ENCODE measurements around the gene EXOC4.
"Not testable (repeated sequence)": the region's sequence is repeated elsewhere in the genome, so short reads cannot be mapped to it uniquely, and the experiment has no call there.

EXOC4 gene

DNA sequence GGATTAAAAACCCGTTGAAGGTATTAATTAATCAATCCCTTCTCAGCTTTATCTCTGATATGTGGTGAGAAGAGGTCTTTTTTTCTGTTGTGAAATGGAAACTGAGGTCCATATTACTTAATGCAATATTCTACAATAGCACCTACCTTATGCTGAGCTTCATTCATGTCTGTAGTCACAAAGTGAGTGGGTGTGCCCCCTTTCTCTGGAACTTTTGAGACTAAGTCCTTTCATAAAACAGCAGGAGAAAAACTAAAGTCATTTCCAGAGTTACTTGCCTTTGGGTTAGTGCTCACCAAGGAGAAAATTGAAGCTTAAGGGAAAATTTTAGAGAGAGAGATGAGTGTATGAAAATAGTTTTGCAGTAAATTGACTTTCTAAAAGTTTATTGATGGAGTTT lies 61.2 kb downstream of the EXOC4 start:
- H3K27ac ChIP-seq: no peak overlapping the region
- TF ChIP-seq ZFX (IDR thresholded peaks at IDR 0.05): no peak
- TF ChIP-seq, protein P1, sequence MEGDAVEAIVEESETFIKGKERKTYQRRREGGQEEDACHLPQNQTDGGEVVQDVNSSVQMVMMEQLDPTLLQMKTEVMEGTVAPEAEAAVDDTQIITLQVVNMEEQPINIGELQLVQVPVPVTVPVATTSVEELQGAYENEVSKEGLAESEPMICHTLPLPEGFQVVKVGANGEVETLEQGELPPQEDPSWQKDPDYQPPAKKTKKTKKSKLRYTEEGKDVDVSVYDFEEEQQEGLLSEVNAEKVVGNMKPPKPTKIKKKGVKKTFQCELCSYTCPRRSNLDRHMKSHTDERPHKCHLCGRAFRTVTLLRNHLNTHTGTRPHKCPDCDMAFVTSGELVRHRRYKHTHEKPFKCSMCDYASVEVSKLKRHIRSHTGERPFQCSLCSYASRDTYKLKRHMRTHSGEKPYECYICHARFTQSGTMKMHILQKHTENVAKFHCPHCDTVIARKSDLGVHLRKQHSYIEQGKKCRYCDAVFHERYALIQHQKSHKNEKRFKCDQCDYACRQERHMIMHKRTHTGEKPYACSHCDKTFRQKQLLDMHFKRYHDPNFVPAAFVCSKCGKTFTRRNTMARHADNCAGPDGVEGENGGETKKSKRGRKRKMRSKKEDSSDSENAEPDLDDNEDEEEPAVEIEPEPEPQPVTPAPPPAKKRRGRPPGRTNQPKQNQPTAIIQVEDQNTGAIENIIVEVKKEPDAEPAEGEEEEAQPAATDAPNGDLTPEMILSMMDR (conservative IDR thresholded peaks at IDR 0.05): no peak

DNA sequence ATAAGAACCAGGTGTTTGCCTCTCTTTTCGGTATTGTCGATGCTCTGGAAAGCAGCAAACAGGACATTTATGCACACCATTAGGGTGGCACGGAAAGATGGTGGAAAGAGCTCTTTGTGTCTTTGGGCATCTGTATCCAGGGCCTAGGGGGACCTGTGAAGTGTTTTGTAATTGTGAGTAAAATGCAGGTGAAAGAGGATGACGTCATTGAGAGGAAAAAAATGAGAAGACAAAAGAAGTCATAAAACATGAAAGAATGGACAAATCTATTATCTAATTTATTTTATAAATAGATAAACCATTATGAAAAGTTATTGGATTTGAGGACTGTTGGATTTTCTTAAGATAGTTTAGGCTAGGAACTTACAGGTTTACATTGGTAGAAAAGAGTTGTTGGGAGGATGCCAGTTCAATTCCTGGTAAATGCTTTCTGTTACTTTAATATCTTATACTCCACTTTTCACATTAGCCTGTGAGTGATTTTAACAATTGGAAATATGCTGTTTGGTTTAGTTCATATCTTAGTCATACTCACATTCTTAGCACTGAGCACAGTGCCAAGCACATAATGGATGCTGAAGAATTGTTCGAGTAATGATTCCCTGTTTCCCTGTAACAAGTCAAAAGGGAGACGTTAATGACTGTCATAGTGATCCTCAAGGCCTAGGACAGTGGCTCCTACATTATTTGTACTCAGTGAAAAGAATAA lies 62.6 kb downstream of the EXOC4 start:
- H3K27ac ChIP-seq: no peak overlapping the region
- TF ChIP-seq, protein P1 (conservative IDR thresholded peaks at IDR 0.05): no peak
- TF ChIP-seq ZFX (IDR thresholded peaks at IDR 0.05): no peak

DNA sequence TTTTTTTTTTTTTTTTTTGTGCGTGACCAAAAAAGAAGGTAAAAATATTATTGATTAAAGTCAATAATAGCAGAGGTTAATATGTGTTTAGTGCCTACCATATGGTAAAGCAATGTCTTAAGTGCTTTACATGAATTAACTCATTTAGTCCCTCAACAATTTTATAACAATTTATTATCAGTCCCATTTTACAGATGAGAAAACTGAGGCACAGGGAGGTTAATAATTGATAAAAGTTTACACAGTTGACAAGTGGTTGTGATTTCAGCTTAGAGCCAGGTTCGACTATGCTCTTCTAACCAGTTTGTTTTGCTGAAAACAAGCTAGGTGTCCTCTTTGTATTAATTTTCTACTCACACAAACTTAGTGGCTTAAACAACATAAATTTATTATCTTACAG lies 67.0 kb downstream of the EXOC4 start:
- TF ChIP-seq, protein P1 (conservative IDR thresholded peaks at IDR 0.05): no peak
- no peak for TF ChIP-seq ZFX (IDR thresholded peaks at IDR 0.05)
- H3K27ac ChIP-seq: no peak overlapping the region

DNA sequence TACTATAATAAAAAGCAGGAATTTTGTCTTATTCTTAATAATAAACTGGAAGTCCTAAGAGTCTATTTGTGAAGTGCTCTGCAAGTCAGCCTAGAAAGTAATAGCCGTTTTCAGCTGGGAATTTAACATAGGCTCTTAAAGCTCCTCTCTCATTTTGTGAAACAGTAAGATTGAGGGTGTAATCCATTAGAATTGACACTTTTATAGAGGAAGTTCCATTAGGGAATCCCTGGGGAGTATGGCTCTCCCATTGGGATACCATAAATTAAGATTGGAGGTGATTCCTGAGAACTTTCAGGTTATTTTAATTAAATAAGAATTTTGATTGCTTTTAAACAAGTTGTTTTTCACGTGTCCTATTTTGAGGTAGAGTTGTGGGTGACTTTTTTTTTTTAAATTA lies 68.0 kb downstream of the EXOC4 start:
- H3K27ac ChIP-seq: no peak overlapping the region
- TF ChIP-seq, protein P1 (conservative IDR thresholded peaks at IDR 0.05): no peak
- no peak for TF ChIP-seq ZFX (IDR thresholded peaks at IDR 0.05)

DNA sequence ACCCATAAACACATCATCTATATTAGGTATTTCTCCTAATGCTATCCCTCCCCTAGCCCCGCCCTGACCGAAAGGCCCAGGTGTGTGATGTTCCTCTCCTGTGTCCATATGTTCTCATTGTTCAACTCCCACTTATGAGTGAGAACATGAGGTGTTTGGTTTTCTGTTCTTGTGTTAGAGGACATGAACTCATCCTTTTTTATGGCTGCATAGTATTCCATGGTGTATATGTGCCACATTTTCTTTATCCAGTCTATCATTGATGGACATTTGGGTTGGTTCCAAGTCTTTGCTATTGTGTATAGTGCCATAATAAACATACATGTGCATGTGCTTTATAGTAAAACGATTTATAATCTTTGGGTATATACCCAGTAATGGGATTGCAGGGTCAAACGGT lies 68.5 kb downstream of the EXOC4 start:
- H3K27ac ChIP-seq: not testable (repeated sequence)

DNA sequence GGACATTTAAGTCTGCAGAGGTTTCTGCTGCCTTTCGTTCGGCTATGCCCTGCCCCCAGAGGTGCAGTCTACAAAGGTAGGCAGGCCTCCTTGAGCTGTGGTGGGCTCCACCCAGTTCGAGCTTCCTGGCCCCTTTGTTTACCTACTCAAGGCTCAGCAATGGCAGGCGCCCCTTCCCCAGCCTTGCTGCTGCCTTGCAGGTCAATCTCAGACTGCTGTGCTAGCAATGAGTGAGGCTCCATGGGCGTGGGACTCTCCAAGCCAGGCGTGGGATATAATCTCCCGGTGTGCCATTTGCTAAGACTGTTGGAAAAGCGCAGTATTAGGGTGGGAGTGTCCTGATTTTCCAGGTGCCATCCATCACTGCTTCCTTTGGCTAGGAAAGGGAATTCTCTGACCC lies 73.9 kb downstream of the EXOC4 start:
- not testable (repeated sequence) for H3K27ac ChIP-seq

DNA sequence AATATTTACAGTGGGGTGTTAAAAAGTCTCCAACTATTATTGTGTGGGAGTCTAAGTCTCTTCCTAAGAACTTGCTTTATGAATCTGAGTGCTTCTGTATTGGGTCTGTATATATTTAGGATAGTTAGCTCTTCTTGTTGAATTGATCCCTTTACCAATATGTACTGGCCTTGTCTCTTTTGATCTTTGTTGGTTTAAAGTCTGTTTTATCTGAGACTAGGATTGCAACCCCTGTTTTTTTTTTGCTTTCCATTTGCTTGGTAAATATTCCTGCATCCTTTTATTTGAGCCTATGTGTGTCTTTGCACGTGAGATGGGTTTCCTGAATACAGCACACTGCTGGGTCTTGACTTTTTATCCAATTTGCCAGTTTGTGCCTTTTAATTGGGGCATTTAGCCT lies 75.1 kb downstream of the EXOC4 start:
- H3K27ac ChIP-seq: not testable (repeated sequence)

DNA sequence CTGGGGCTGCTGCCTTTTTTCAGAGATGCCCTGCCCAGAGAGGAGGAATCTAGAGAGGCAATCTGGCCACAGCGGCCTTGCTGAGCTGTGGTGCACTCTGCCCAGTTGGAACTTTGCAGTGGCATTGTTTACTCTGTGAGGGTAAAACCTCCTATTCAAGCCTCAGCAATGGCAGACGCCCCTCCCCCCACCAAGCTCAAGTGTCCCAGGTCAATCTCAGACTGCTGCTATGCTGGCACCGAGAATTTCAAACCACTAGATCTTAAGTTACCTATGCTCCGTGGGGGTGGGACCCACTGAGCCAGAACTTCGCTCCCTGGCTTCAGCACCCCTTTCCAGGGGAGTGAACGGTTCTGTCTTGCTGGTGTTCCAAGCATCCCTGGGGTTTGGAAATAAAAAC lies 77.2 kb downstream of the EXOC4 start:
- TF ChIP-seq ZFX (IDR thresholded peaks at IDR 0.05): no peak
- TF ChIP-seq, protein P1 (conservative IDR thresholded peaks at IDR 0.05): no peak
- no peak overlapping the region for H3K27ac ChIP-seq

DNA sequence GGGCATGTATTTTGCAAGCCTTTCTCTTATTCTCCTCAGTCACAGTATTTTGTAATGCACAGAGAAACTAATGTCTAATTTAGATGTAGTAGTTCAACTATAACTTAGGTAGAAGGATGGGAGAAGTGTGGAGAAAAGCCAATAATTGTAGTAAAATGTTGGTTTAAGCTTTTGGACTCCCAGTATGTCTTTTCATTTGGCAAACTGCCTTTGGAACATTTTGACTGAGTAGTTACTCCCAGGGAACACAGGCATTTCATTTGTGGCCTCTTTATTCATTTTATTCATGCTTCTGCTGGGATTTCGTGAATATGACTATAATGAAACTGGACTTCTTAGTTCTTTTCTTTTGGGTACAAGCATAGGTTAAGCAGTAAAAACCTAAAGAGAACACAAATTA lies 79.0 kb downstream of the EXOC4 start:
- TF ChIP-seq, protein P1 (conservative IDR thresholded peaks at IDR 0.05): no peak
- TF ChIP-seq ZFX (IDR thresholded peaks at IDR 0.05): no peak
- no peak overlapping the region for H3K27ac ChIP-seq
